HG03571 (cell line): ENCODE results near the gene ATRNL1.
"Not testable (repeated sequence)": the region's sequence is repeated elsewhere in the genome, so short reads cannot be mapped to it uniquely, and the experiment has no call there.

Source experiments
- ATAC-seq: cut with Tn5 transposase; IDR thresholded peaks from one replicate; pipeline ENCODE4 v1.9.1; 2021; ENCODE audit not compliant: unreplicated experiment

ATRNL1 gene

GRCh38 chr10:115092258-115092554 lies 959 bp upstream of the ATRNL1 start:
- no peak for ATAC-seq

GRCh38 chr10:115092555-115093285 lies 445 bp upstream of the ATRNL1 start:
- peak; percentile 59 for ATAC-seq

GRCh38 chr10:115093776-115094408 lies 727 bp downstream of the ATRNL1 start:
- peak; percentile 45 for ATAC-seq

GRCh38 chr10:115094416-115095140 lies 1.4 kb downstream of the ATRNL1 start:
- ATAC-seq: no peak

GRCh38 chr10:115095758-115096157 lies 2.6 kb downstream of the ATRNL1 start:
- no peak for ATAC-seq

- no peak for ATAC-seq
Measured at GRCh38 chr10:115103700-115104099, 10.5 kb downstream of the ATRNL1 start.

- ATAC-seq: not testable (repeated sequence)
Measured at GRCh38 chr10:115105411-115105810, 12.2 kb downstream of the ATRNL1 start.

GRCh38 chr10:115107830-115108229 lies 14.7 kb downstream of the ATRNL1 start:
- ATAC-seq: no peak

- no peak for ATAC-seq
Measured at GRCh38 chr10:115117301-115117700, 24.1 kb downstream of the ATRNL1 start.

GRCh38 chr10:115118346-115118745 lies 25.2 kb downstream of the ATRNL1 start:
- no peak for ATAC-seq

GRCh38 chr10:115125505-115125904 lies 32.3 kb downstream of the ATRNL1 start:
- ATAC-seq: no peak

GRCh38 chr10:115129752-115130151 lies 36.6 kb downstream of the ATRNL1 start:
- ATAC-seq: no peak

GRCh38 chr10:115136616-115137015 lies 43.5 kb downstream of the ATRNL1 start:
- no peak for ATAC-seq

- ATAC-seq: no peak
Measured at GRCh38 chr10:115141254-115141653, 48.1 kb downstream of the ATRNL1 start.

- no peak for ATAC-seq
Measured at GRCh38 chr10:115157357-115157756, 64.2 kb downstream of the ATRNL1 start.

- ATAC-seq: no peak
Measured at GRCh38 chr10:115163129-115163528, 70.0 kb downstream of the ATRNL1 start.

GRCh38 chr10:115164220-115164619 lies 71.1 kb downstream of the ATRNL1 start:
- ATAC-seq: no peak

- ATAC-seq: no peak
Measured at GRCh38 chr10:115167751-115168150, 74.6 kb downstream of the ATRNL1 start.

- no peak for ATAC-seq
Measured at GRCh38 chr10:115171392-115171960, 78.3 kb downstream of the ATRNL1 start.

GRCh38 chr10:115173915-115174443 lies 80.8 kb downstream of the ATRNL1 start:
- ATAC-seq: no peak

- ATAC-seq: not testable (repeated sequence)
Measured at GRCh38 chr10:115207276-115207675, 114.1 kb downstream of the ATRNL1 start.

- no peak for ATAC-seq
Measured at GRCh38 chr10:115209133-115209532, 116.0 kb downstream of the ATRNL1 start.
